H9 (cell line): ENCODE data around the gene SCP2. TPM values are rescaled to one million over a fixed set of nuclear protein-coding genes. Genes with fewer than 3 reads are reported as not detected.

Source experiments
- DNase-seq: peaks from one replicate; pipeline ENCODE4 v3.0.0-alpha.2; 2017
- H2AFZ ChIP-seq: one replicate; pipeline ENCODE4 v1.6.1; 2013; ENCODE audit warnings: mild to moderate bottlenecking, low read length, control low read depth, moderate library complexity
- H2AK5ac ChIP-seq: 2 replicates; pipeline ENCODE4 v1.6.1; 2013; ENCODE audit warnings: low read length, control low read depth, mixed read lengths; ENCODE audit not compliant: insufficient read length
- H2BK120ac ChIP-seq: one replicate; pipeline ENCODE4 v1.6.1; 2013; ENCODE audit warnings: low read depth, mild to moderate bottlenecking, low read length, control low read depth, inconsistent platforms; ENCODE audit not compliant: poor library complexity, severe bottlenecking
- H2BK12ac ChIP-seq: 2 replicates; pipeline ENCODE4 v1.6.1; 2013; ENCODE audit warnings: low read length, control low read depth, mixed read lengths, low read depth; ENCODE audit not compliant: insufficient read length
- H2BK15ac ChIP-seq: 2 replicates; pipeline ENCODE4 v1.6.1; 2013; ENCODE audit warnings: low read depth, low read length, control low read depth
- H2BK20ac ChIP-seq: one replicate; pipeline ENCODE4 v1.6.1; 2013; ENCODE audit warnings: low read depth, mild to moderate bottlenecking, low read length, control low read depth, inconsistent platforms; ENCODE audit not compliant: poor library complexity, severe bottlenecking
- H2BK5ac ChIP-seq: 2 replicates; pipeline ENCODE4 v1.6.1; 2013; ENCODE audit warnings: low read length, control low read depth, mixed read lengths; ENCODE audit not compliant: insufficient read length
- H3K14ac ChIP-seq: 2 replicates; pipeline ENCODE4 v1.6.1; 2013; ENCODE audit warnings: low read length, control low read depth; ENCODE audit not compliant: insufficient read depth
- H3K18ac ChIP-seq: 2 replicates; pipeline ENCODE4 v1.6.1; 2013; ENCODE audit warnings: low read depth, mild to moderate bottlenecking, mixed read lengths, low read length, control low read depth; ENCODE audit not compliant: insufficient read length
- H3K23ac ChIP-seq: 2 replicates; pipeline ENCODE4 v1.6.1; 2013; ENCODE audit warnings: low read length, control low read depth, mixed read lengths, low read depth; ENCODE audit not compliant: insufficient read length
- H3K23me2 ChIP-seq: 2 replicates; pipeline ENCODE4 v1.6.1; 2013; ENCODE audit warnings: low read depth, mild to moderate bottlenecking, mixed read lengths, low read length, control low read depth; ENCODE audit not compliant: insufficient read length, poor library complexity, severe bottlenecking
- H3K27ac ChIP-seq: 2 replicates; pipeline ENCODE4 v1.5.1; 2013; ENCODE audit warnings: low read length, control low read depth, mixed read lengths, low read depth; ENCODE audit not compliant: insufficient read length
- H3K27me3 ChIP-seq: 2 replicates; pipeline ENCODE4 v1.6.1; 2013; ENCODE audit warnings: low read length, control low read depth, inconsistent platforms; ENCODE audit not compliant: insufficient read depth
- H3K4ac ChIP-seq: 2 replicates; pipeline ENCODE4 v1.6.1; 2013; ENCODE audit warnings: low read depth, mild to moderate bottlenecking, control low read depth, inconsistent platforms, low read length, moderate library complexity
- H3K4me1 ChIP-seq: 2 replicates; pipeline ENCODE4 v1.6.1; 2013; ENCODE audit warnings: low read length, control low read depth, inconsistent platforms; ENCODE audit not compliant: insufficient read depth
- H3K4me2 ChIP-seq: 2 replicates; pipeline ENCODE4 v1.6.1; 2013; ENCODE audit warnings: low read length, control low read depth, mixed read lengths; ENCODE audit not compliant: insufficient read length, insufficient read depth
- H3K56ac ChIP-seq: 2 replicates; pipeline ENCODE4 v1.6.1; 2013; ENCODE audit warnings: low read depth, mild to moderate bottlenecking, mixed read lengths, low read length, control low read depth; ENCODE audit not compliant: insufficient read length
- H3K79me1 ChIP-seq: 2 replicates; pipeline ENCODE4 v1.6.1; 2013; ENCODE audit warnings: low read depth, mild to moderate bottlenecking, moderate library complexity, low read length, control low read depth, inconsistent platforms; ENCODE audit not compliant: insufficient read depth, poor library complexity, severe bottlenecking
- H3K79me2 ChIP-seq: 2 replicates; pipeline ENCODE4 v1.6.1; 2013; ENCODE audit warnings: low read length, control low read depth, inconsistent platforms; ENCODE audit not compliant: insufficient read depth
- H3K9ac ChIP-seq: 2 replicates; pipeline ENCODE4 v1.6.1; 2013; ENCODE audit warnings: low read length, control low read depth, mixed read lengths; ENCODE audit not compliant: insufficient read length; ENCODE audit errors: extremely low read depth
- H3K9me3 ChIP-seq: one replicate; pipeline ENCODE4 v1.6.1; 2013; ENCODE audit warnings: low read depth, low read length, inconsistent platforms; ENCODE audit not compliant: control insufficient read depth
- H3T11ph ChIP-seq: one replicate; pipeline ENCODE4 v1.6.1; 2013; ENCODE audit warnings: mild to moderate bottlenecking, low read length, control low read depth, inconsistent platforms
- H4K20me1 ChIP-seq: one replicate; pipeline ENCODE4 v1.6.1; 2013; ENCODE audit not compliant: control insufficient read depth, insufficient read length, insufficient read depth
- H4K5ac ChIP-seq: 2 replicates; pipeline ENCODE4 v1.6.1; 2013; ENCODE audit warnings: low read depth, mild to moderate bottlenecking, mixed read lengths, low read length, control low read depth; ENCODE audit not compliant: insufficient read length
- H4K8ac ChIP-seq: replicated peaks from 2 replicates; pipeline ENCODE4 v1.6.1; 2013; ENCODE audit warnings: low read length, control low read depth, mixed read lengths, low read depth; ENCODE audit not compliant: insufficient read length
- H4K91ac ChIP-seq: 2 replicates; pipeline ENCODE4 v1.6.1; 2013; ENCODE audit warnings: low read depth, mild to moderate bottlenecking, moderate library complexity, mixed read lengths, low read length, control low read depth; ENCODE audit not compliant: insufficient read length
- H3K27ac Mint-ChIP-seq, 3 experiments: 2 replicates in 2 of 3; 3 replicates in 1 of 3; pipeline ENCODE4 v1.8.0; 2020 to 2021; ENCODE audit warnings: mixed read lengths in 3 of 3, mild to moderate bottlenecking in 1 of 3, moderate library complexity in 1 of 3
- H3K27me3 Mint-ChIP-seq: 2 replicates; pipeline ENCODE4 v1.8.0; 2021; ENCODE audit warnings: low read depth, mild to moderate bottlenecking, moderate library complexity, mixed read lengths
- H3K36me3 Mint-ChIP-seq, 3 experiments: 2 replicates in 2 of 3; 3 replicates in 1 of 3; pipeline ENCODE4 v1.8.0; 2020 to 2021; ENCODE audit warnings: low read depth in 3 of 3, mixed read lengths in 3 of 3; ENCODE audit not compliant: insufficient read depth in 1 of 3
- H3K4me1 Mint-ChIP-seq, 2 experiments: 2 replicates each; pipeline ENCODE4 v1.8.0; 2020; ENCODE audit warnings: mixed read lengths in 2 of 2
- H3K4me3 Mint-ChIP-seq, 2 experiments: 2 replicates in 1 of 2; 3 replicates in 1 of 2; pipeline ENCODE4 v1.8.0; 2020 to 2021; ENCODE audit warnings: mild to moderate bottlenecking in 2 of 2, mixed read lengths in 2 of 2, moderate library complexity in 1 of 2
- H3K9me3 Mint-ChIP-seq, 2 experiments: 2 replicates in 1 of 2; 3 replicates in 1 of 2; pipeline ENCODE4 v1.8.0; 2020; ENCODE audit warnings: mild to moderate bottlenecking in 2 of 2, mixed read lengths in 2 of 2, moderate library complexity in 1 of 2
- WGBS: extraction: QIAGEN DNeasy Blood & Tissue Kit; methylation state at CpG from one replicate; pipeline ENCODE4 v1.1.7; 2013; ENCODE audit warnings: missing lambda C conversion rate, low lambda C conversion rate, mixed read lengths; ENCODE audit not compliant: insufficient read length; ENCODE audit errors: extremely low coverage; 5-methylcytosine and 5-hydroxymethylcytosine counted together
- total RNA-seq: library from RNA; stranded (reverse); gene quantifications from 2 replicates; pipeline ENCODE4 v1.2.1, GENCODE V29; 2021
- TF ChIP-seq, protein P1 (sequence below): fragments of 200-600 bp; sonication (generic); conservative IDR thresholded peaks from 3 replicates; pipeline ENCODE4 v1.8.0; 2021; ENCODE audit warnings: antibody characterized with exemption, mild to moderate bottlenecking

Gene SCP2
- total RNA-seq, 1 experiment from 2014 or later, result 48.8 TPM

DNA sequence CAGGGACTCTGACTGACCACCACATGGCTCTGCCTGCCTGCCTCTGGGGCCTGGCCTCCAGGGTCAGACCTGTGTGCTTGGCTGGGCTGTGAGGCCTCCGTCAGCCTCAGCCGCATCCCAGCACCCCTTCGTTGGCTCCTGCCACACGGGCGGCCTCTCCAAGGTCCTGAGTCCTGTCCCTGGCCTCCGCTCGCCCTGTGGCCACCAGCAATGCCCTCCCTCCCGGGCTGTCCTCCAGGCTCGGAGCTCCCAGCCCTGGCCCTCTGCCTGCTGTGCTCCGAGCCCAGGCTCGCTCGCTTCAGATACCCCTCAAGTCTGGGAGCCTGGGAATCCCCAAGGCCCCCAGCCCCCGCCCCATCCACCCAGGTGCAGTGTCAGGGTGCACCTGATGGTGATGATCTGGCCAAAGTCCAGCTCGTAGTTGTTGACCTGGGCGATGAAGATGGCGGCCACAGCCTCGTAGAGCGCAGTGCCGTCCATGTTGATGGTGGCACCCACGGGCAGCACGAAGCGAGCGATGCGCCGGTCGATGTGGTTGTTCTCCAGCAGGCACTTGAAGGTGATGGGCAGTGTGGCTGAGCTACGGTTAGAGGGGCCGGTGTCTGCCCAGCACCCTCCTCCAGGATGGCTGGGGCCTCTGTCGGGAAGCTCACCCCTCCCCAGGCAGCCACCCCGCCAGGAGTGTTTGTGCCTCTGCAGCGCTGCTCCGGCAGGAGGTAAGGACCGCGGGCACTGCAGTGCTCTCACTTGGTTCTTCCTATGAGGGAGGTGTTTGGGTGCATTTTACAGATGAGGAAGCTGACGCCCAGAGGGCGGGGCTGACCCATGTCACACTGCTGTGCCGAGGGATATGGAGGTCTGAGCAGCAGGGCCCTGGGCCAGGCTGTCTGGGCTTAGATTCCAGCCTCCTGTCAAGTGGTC, 163.4 kb downstream of the SCP2 start:
- Mint-ChIP-seq H3K4me3 (no peak overlapping the region), H3K36me3 (no peaks in the 10 kb centered on the region), H3K27ac (no peak overlapping the region), H3K4me1 (peaks cover 4% of the 10 kb centered on the region in 2 experiments; a peak in 3 of 4 replicates), H3K9me3 (no peaks in the 10 kb centered on the region), H3K27me3 (peaks cover 5% of the 10 kb centered on the region)
- Histone ChIP-seq H3T11ph (no peak overlapping the region), H3K23me2 (no peaks in the 10 kb centered on the region), H4K91ac (no peak overlapping the region), H3K4me2 (no peak overlapping the region), H2BK15ac (no peak overlapping the region), H2BK20ac (no peak overlapping the region), H3K79me1 (no peaks in the 10 kb centered on the region), H3K79me2 (no peaks in the 10 kb centered on the region), H3K27ac (no peak overlapping the region), H2BK120ac (no peak overlapping the region), H3K14ac (peak overlapping the region; percentile 8; the same call in 1 of the 2 replicates), H3K23ac (no peak overlapping the region), H3K9me3 (no peaks in the 10 kb centered on the region), H3K9ac (no peak overlapping the region), H3K27me3 (no peaks in the 10 kb centered on the region), H3K56ac (no peak overlapping the region), H2BK12ac (no peak overlapping the region), H3K4ac (no peak overlapping the region), H2BK5ac (no peak overlapping the region), H3K4me1 (no peaks in the 10 kb centered on the region), H4K8ac (no peak overlapping the region), H4K5ac (no peak overlapping the region), H4K20me1 (no peaks in the 10 kb centered on the region), H3K18ac (no peak overlapping the region), H2AFZ (no peak overlapping the region), H2AK5ac (no peak overlapping the region)
- TF ChIP-seq, protein P1, sequence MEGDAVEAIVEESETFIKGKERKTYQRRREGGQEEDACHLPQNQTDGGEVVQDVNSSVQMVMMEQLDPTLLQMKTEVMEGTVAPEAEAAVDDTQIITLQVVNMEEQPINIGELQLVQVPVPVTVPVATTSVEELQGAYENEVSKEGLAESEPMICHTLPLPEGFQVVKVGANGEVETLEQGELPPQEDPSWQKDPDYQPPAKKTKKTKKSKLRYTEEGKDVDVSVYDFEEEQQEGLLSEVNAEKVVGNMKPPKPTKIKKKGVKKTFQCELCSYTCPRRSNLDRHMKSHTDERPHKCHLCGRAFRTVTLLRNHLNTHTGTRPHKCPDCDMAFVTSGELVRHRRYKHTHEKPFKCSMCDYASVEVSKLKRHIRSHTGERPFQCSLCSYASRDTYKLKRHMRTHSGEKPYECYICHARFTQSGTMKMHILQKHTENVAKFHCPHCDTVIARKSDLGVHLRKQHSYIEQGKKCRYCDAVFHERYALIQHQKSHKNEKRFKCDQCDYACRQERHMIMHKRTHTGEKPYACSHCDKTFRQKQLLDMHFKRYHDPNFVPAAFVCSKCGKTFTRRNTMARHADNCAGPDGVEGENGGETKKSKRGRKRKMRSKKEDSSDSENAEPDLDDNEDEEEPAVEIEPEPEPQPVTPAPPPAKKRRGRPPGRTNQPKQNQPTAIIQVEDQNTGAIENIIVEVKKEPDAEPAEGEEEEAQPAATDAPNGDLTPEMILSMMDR, result no peak
- no peak for DNase-seq
- WGBS, result no CpG with 5 or more reads among the region's 37 CpGs
